Fibroblast of lung (primary cell): ENCODE results near the gene PTX4. TPM values are rescaled to one million over a fixed set of nuclear protein-coding genes. Genes with fewer than 3 reads are reported as not detected.

Source experiments
- DNase-seq, 2 donors: peaks; one replicate each; pipeline versions ENCODE4 v3.0.0 to v3.0.0-alpha.2; 2010; ENCODE audit warnings: low read depth in 2 of 2
- H2AFZ ChIP-seq: 2 replicates; pipeline ENCODE4 v1.5.1; 2012; ENCODE audit warnings: low read length, control low read depth, inconsistent platforms
- H3K27ac ChIP-seq: 2 replicates; pipeline ENCODE4 v1.5.1; 2011; ENCODE audit warnings: low read length, control low read depth; ENCODE audit not compliant: insufficient read depth
- H3K27me3 ChIP-seq: 2 replicates; pipeline ENCODE4 v1.5.1; 2011; ENCODE audit warnings: mild to moderate bottlenecking, low read length; ENCODE audit not compliant: control insufficient read depth, insufficient read depth
- H3K36me3 ChIP-seq: 2 replicates; pipeline ENCODE4 v1.5.1; 2011; ENCODE audit warnings: low read length; ENCODE audit not compliant: control insufficient read depth, insufficient read depth
- H3K4me1 ChIP-seq: 2 replicates; pipeline ENCODE4 v1.5.1; 2011; ENCODE audit warnings: low read length; ENCODE audit not compliant: control insufficient read depth, insufficient read depth; ENCODE audit errors: extremely low read depth
- H3K4me2 ChIP-seq: 2 replicates; pipeline ENCODE4 v1.5.1; 2011; ENCODE audit warnings: low read length, control low read depth; ENCODE audit not compliant: insufficient read depth; ENCODE audit errors: extremely low read depth
- H3K4me3 ChIP-seq, 4 experiments: fragments of 200-600 bp in 1 of 4; sonication (generic) in 1 of 4; replicated peaks in 1 of 4; 2 replicates each; pipeline ENCODE4 v1.5.1; 2011 to 2016; ENCODE audit warnings: low read length in 4 of 4, low read depth in 3 of 4, mild to moderate bottlenecking in 3 of 4, control low read depth in 2 of 4, inconsistent platforms in 1 of 4, mixed read lengths in 1 of 4; ENCODE audit not compliant: insufficient read depth in 1 of 4; ENCODE audit errors: control extremely low read depth in 1 of 4
- H3K79me2 ChIP-seq: 2 replicates; pipeline ENCODE4 v1.5.1; 2012; ENCODE audit warnings: mild to moderate bottlenecking, low read length, inconsistent platforms; ENCODE audit not compliant: control insufficient read depth, insufficient read depth
- H3K9ac ChIP-seq: 2 replicates; pipeline ENCODE4 v1.5.1; 2011; ENCODE audit warnings: mild to moderate bottlenecking, low read length, control low read depth; ENCODE audit not compliant: insufficient read depth
- H3K9me3 ChIP-seq: 2 replicates; pipeline ENCODE4 v1.5.1; 2012; ENCODE audit warnings: low read depth, low read length; ENCODE audit not compliant: control insufficient read depth, insufficient read depth
- H4K20me1 ChIP-seq: 2 replicates; pipeline ENCODE4 v1.5.1; 2011; ENCODE audit warnings: low read length; ENCODE audit not compliant: control insufficient read depth, insufficient read depth; ENCODE audit errors: extremely low read depth
- EZH2 ChIP-seq: IDR thresholded peaks from 2 replicates; pipeline ENCODE4 v1.5.1; 2012; ENCODE audit warnings: low read length, control low read depth, mild to moderate bottlenecking; ENCODE audit errors: missing control alignments
- polyA plus RNA-seq, 2 donors: library from polyadenylated mRNA; depleted of rRNA in 1 of 2; stranded (reverse) in 1 of 2; unstranded in 1 of 2; fragments of >200 nt; gene quantifications; 2 replicates each; pipeline ENCODE4 v1.2.1, GENCODE V29; 2011 to 2012; ENCODE audit warnings: missing spikeins in 1 of 2
- total RNA-seq: library from RNA; depleted of rRNA; stranded (reverse); fragments of >200 nt; gene quantifications from 2 replicates; pipeline ENCODE4 v1.2.1, GENCODE V29; 2014
- TF ChIP-seq, protein P1 (sequence below), 2 donors: IDR thresholded peaks in 1 of 2; conservative IDR thresholded peaks in 1 of 2; 1 replicate in 1 of 2; 2 replicates in 1 of 2; pipeline ENCODE4 v1.5.1; 2011 to 2012; ENCODE audit warnings: low read length in 2 of 2, control low read depth in 1 of 2, inconsistent platforms in 1 of 2, low read depth in 1 of 2, mild to moderate bottlenecking in 1 of 2

The PTX4 gene
- total and polyA plus RNA-seq, 2 donors (not counting 1 experiment from before 2014, with no cell fraction given), result not detected

DNA sequence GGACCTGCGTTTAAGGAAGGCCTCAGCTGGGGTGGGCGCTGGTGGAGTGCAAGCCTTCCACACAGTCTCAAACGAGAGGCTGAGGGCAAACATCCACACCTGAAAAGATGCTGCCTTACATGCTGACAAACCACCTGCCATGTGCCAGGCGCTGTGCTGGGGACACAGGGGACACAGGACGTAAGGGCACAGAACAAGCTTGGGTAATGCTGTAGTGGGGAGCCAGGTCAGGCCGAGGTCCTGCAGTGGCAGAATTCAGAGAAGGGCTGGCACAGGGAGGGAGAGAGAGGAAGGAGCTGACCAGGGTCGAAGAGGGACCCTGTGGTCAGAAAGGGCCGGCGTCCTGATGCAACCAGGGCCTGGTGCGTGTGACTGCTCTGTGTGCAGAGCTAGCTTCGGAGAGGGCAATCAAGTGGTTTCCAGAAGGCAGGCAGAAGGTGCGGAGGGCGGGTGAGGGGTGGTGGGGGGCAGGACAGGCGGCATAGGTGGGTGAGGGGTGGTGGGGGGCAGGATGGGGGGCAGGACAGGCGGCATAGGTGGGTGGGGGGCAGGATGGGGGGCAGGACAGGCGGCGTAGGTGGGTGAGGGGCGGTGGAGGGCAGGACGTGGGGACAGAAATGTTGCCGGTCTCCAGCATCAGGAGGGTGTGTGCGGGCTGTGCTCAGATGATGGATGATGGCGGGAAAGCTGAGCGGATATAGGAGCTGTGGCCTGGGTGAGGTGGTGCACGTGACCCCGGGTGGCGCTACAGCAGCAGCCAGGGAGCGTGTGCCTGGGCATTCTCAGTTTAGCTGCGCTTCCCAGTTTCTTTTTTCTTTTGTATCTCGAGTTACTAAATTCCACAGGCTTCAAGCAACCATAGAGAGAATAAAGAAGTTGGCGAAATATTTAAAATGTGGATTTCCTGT is 23.2 kb upstream of the PTX4 start:
- DNase-seq, result no peak
- Histone ChIP-seq H3K4me1 (no peaks in the 10 kb centered on the region), H3K4me2 (no peak overlapping the region), H3K9ac (no peak overlapping the region), H2AFZ (no peak overlapping the region), H3K27me3 (no peaks in the 10 kb centered on the region), H3K4me3 (no peak overlapping the region), H3K36me3 (peaks cover 15% of the 10 kb centered on the region), H3K9me3 (no peaks in the 10 kb centered on the region), H3K27ac (no peak overlapping the region), H4K20me1 (no peaks in the 10 kb centered on the region), H3K79me2 (no peaks in the 10 kb centered on the region)
- TF ChIP-seq EZH2, result no peak
- TF ChIP-seq, protein P1, sequence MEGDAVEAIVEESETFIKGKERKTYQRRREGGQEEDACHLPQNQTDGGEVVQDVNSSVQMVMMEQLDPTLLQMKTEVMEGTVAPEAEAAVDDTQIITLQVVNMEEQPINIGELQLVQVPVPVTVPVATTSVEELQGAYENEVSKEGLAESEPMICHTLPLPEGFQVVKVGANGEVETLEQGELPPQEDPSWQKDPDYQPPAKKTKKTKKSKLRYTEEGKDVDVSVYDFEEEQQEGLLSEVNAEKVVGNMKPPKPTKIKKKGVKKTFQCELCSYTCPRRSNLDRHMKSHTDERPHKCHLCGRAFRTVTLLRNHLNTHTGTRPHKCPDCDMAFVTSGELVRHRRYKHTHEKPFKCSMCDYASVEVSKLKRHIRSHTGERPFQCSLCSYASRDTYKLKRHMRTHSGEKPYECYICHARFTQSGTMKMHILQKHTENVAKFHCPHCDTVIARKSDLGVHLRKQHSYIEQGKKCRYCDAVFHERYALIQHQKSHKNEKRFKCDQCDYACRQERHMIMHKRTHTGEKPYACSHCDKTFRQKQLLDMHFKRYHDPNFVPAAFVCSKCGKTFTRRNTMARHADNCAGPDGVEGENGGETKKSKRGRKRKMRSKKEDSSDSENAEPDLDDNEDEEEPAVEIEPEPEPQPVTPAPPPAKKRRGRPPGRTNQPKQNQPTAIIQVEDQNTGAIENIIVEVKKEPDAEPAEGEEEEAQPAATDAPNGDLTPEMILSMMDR (conservative IDR thresholded peaks at IDR 0.05 in 1 of 2, IDR thresholded peaks at IDR 0.05 in 1 of 2; ENCODE audit: low read depth in 1 of 2, low read length in 2 of 2), result no peak

DNA sequence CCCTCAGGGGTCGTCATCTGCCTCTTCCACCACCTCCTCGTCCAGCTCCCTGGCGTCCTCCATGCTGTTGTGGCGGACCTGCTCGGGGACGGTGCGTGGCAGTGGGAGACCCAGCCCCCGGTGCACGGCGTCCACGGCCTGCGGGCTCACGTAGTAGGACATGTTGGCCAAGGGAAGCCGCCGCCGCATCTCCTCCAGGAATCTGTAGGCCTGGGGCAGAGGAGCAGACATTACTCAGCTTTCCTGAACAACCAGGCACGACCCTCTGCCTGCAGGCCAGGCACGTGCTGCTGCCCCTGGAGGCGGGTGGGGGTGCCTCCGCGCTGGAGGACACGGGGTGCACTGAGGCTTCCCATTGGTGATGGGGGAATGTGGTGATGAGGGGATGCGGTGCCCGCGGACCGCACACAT is 22.2 kb upstream of the PTX4 start:
- H3K9ac ChIP-seq, result no peak overlapping the region
- H3K4me1 ChIP-seq, result no peaks in the 10 kb centered on the region
- no peak for DNase-seq
- no peaks in the 10 kb centered on the region for H3K79me2 ChIP-seq
- no peak overlapping the region for H3K4me3 ChIP-seq
- no peak overlapping the region for H3K4me2 ChIP-seq
- no peaks in the 10 kb centered on the region for H3K9me3 ChIP-seq
- H3K27me3 ChIP-seq, result no peaks in the 10 kb centered on the region
- peaks cover 20% of the 10 kb centered on the region for H3K36me3 ChIP-seq
- H3K27ac ChIP-seq, result no peak overlapping the region
- H2AFZ ChIP-seq, result no peak overlapping the region
- H4K20me1 ChIP-seq, result no peaks in the 10 kb centered on the region
- TF ChIP-seq, protein P1 (conservative IDR thresholded peaks at IDR 0.05 in 1 of 2, IDR thresholded peaks at IDR 0.05 in 1 of 2; ENCODE audit: low read depth in 1 of 2, low read length in 2 of 2), result no peak
- TF ChIP-seq EZH2, result no peak

DNA sequence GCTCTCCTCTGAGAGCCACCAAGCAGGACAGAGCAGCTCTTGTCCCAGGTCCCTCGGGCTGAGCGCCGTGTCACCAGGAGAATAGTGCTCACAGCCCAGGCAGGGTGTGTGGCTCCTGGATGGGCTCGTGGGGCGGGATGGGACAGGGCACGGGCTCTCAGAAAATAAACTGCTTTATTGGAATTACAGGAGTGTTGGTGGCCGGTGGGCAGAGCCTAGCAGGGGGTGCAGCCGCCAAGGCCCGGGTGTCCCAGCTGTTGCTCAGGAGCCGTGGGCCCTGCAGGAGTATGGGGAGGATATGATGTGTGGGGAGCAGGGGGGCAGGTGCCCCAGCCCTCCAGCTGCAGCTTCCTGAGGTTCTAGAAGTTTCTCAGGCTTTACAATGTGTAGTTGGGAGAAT is 21.5 kb upstream of the PTX4 start:
- Histone ChIP-seq H3K9ac (peak overlapping the region; percentile 16), H3K9me3 (no peaks in the 10 kb centered on the region), H3K79me2 (no peaks in the 10 kb centered on the region), H3K4me3 (no peak overlapping the region), H2AFZ (no peak overlapping the region), H3K27ac (peak overlapping the region; percentile 14), H3K27me3 (no peaks in the 10 kb centered on the region), H4K20me1 (no peaks in the 10 kb centered on the region), H3K4me1 (no peaks in the 10 kb centered on the region), H3K4me2 (no peak overlapping the region), H3K36me3 (peaks cover 20% of the 10 kb centered on the region)
- TF ChIP-seq, protein P1 (conservative IDR thresholded peaks at IDR 0.05 in 1 of 2, IDR thresholded peaks at IDR 0.05 in 1 of 2; ENCODE audit: low read depth in 1 of 2, low read length in 2 of 2), result no peak
- no peak for TF ChIP-seq EZH2
- no peak for DNase-seq
